Measurements from ENCODE around the gene KRT33B. TPM values are rescaled to one million over a fixed set of nuclear protein-coding genes. Genes with fewer than 3 reads are reported as not detected.

The KRT33B gene
- total and polyA plus RNA-seq, 10 of the 15 experiments (the other 5 are each of a cell fraction or from before 2014, with no cell fraction given), result not detected

DNA sequence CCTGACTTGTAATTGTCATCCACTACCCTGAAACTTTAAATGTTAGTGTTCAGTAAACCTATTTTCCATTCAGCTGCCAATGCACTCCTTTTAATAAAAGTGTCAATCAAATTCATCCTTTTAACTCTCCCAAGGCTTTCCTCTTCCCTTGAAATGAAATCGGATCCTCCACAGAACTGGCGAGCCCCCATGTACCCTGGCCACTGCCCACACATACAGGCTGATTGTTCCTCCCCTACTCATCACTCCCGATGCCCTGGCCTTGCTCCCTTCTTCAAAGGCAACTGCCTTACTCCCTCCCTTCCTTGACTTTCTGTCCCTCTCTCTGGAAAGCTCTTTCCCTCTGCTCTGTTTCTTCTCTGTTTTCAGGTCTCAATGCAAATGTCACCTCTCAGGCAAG is 26.6 kb downstream of the KRT33B start:
- H3K27me3 ChIP-seq (replicated peaks in 1 of 2; ENCODE audit: control insufficient read depth in 2 of 2, insufficient read depth in 2 of 2, low read length in 1 of 2), result no peaks in the 10 kb centered on the region
- H3K79me2 ChIP-seq (ENCODE audit: control insufficient read depth, insufficient read depth, low read length), result no peaks in the 10 kb centered on the region
- no peaks in the 10 kb centered on the region; a peak in 1 of 4 replicates for H3K36me3 ChIP-seq (ENCODE audit: control insufficient read depth in 2 of 2, insufficient read depth in 2 of 2, low read length in 1 of 2)
- in situ Hi-C loops (cut with MboI) (no loop called here), intact Hi-C loops (cut with micrococcal nuclease; ENCODE audit: unreplicated experiment) (no loop called here)
- FAIRE-seq, result no peak
- peaks cover 4% of the 10 kb centered on the region; the same call in 2 of the 3 replicates for H3K9me3 ChIP-seq (replicated peaks; ENCODE audit: control insufficient read depth, insufficient read depth, low read length)
- H3K9ac ChIP-seq (ENCODE audit: control insufficient read depth, insufficient read depth, low read length), result no peak overlapping the region
- POLR2A ChIA-PET, result interaction anchor here (0.6 kb wide), 1 partner anchor 57 kb away, joined by 3 read pairs; no protein-coding TSS in a partner anchor
- H3K4me2 ChIP-seq (ENCODE audit: control insufficient read depth, insufficient read depth), result no peak overlapping the region
- no peaks in the 10 kb centered on the region; the same call in 1 of the 2 replicates for H4K20me1 ChIP-seq (ENCODE audit: control insufficient read depth, insufficient read depth)
- H3K4me1 ChIP-seq (ENCODE audit: control insufficient read depth, insufficient read depth, low read length), result peaks cover 28% of the 10 kb centered on the region
- no peak overlapping the region for H2AFZ ChIP-seq (ENCODE audit: control insufficient read depth, low read depth, low read length)
- ATAC-seq, result no peak
- CTCF ChIA-PET, result interaction anchor here (0.6 to 0.9 kb wide), 2 partner anchors 11 to 1051 kb away, joined by 3 read pairs; no protein-coding TSS in a partner anchor
- H3K4me3 ChIP-seq, result no peak overlapping the region
- no peak for DNase-seq (ENCODE audit: low read depth, low spot score)
- RAD21 ChIA-PET (ENCODE audit: unreplicated experiment), result no interaction called here
- no peak overlapping the region for H3K27ac ChIP-seq (ENCODE audit: control insufficient read depth, insufficient read depth)
- BruUV-seq (replicated peaks), result no TSS peak
- 24% methylated on average over 3 of the region's 3 CpGs for WGBS (ENCODE audit: insufficient coverage, insufficient replicate concordance, low lambda C conversion rate, missing lambda C conversion rate)
- SMC1A ChIA-PET (ENCODE audit: uncharacterized antibody, unreplicated experiment), result no interaction called here
- TF ChIP-seq GATAD2B (conservative IDR thresholded peaks at IDR 0.05; ENCODE audit: low read depth), result no peak
- TF ChIP-seq, protein P1, sequence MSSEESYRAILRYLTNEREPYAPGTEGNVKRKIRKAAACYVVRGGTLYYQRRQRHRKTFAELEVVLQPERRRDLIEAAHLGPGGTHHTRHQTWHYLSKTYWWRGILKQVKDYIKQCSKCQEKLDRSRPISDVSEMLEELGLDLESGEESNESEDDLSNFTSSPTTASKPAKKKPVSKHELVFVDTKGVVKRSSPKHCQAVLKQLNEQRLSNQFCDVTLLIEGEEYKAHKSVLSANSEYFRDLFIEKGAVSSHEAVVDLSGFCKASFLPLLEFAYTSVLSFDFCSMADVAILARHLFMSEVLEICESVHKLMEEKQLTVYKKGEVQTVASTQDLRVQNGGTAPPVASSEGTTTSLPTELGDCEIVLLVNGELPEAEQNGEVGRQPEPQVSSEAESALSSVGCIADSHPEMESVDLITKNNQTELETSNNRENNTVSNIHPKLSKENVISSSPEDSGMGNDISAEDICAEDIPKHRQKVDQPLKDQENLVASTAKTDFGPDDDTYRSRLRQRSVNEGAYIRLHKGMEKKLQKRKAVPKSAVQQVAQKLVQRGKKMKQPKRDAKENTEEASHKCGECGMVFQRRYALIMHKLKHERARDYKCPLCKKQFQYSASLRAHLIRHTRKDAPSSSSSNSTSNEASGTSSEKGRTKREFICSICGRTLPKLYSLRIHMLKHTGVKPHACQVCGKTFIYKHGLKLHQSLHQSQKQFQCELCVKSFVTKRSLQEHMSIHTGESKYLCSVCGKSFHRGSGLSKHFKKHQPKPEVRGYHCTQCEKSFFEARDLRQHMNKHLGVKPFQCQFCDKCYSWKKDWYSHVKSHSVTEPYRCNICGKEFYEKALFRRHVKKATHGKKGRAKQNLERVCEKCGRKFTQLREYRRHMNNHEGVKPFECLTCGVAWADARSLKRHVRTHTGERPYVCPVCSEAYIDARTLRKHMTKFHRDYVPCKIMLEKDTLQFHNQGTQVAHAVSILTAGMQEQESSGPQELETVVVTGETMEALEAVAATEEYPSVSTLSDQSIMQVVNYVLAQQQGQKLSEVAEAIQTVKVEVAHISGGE (CRISPR knock-in tag; IDR thresholded peaks at IDR 0.05), result no peak
- no peak for TF ChIP-seq SMAD5 (IDR thresholded peaks at IDR 0.05; ENCODE audit: low read depth)
- no peak for TF ChIP-seq CBFB (IDR thresholded peaks at IDR 0.05; ENCODE audit: low read depth)
- TF ChIP-seq, protein P2, sequence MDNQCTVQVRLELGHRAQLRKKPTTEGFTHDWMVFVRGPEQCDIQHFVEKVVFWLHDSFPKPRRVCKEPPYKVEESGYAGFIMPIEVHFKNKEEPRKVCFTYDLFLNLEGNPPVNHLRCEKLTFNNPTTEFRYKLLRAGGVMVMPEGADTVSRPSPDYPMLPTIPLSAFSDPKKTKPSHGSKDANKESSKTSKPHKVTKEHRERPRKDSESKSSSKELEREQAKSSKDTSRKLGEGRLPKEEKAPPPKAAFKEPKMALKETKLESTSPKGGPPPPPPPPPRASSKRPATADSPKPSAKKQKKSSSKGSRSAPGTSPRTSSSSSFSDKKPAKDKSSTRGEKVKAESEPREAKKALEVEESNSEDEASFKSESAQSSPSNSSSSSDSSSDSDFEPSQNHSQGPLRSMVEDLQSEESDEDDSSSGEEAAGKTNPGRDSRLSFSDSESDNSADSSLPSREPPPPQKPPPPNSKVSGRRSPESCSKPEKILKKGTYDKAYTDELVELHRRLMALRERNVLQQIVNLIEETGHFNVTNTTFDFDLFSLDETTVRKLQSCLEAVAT (IDR thresholded peaks at IDR 0.05), result no peak
- no peak for TF ChIP-seq ZNF687 (IDR thresholded peaks at IDR 0.05)
- no peak for TF ChIP-seq RUNX3 (IDR thresholded peaks at IDR 0.05; ENCODE audit: low read length)
- TF ChIP-seq ZZZ3 (IDR thresholded peaks at IDR 0.05; ENCODE audit: control insufficient read depth, insufficient read length, low read depth), result no peak
- no peak for TF ChIP-seq FOXM1 (IDR thresholded peaks at IDR 0.05; ENCODE audit: low read depth, low read length)
- TF ChIP-seq SIX5 (IDR thresholded peaks at IDR 0.05; ENCODE audit: low read depth, low read length, severe bottlenecking), result no peak
- TF ChIP-seq PAX8 (IDR thresholded peaks at IDR 0.05), result no peak
- TF ChIP-seq ATF2 (IDR thresholded peaks at IDR 0.05; ENCODE audit: low read length), result no peak
- no peak for TF ChIP-seq USF1 (IDR thresholded peaks at IDR 0.05; ENCODE audit: borderline replicate concordance, extremely low read length, insufficient read depth, low read depth, low read length)
- no peak for TF ChIP-seq ZNF24 (IDR thresholded peaks at IDR 0.05)

All from GM12878 (cell line).